Sigmoid colon (tissue), 7 donors: Measurements from ENCODE around the gene SMARCC2. TPM values are rescaled to one million over a fixed set of nuclear protein-coding genes. Genes with fewer than 3 reads are reported as not detected.
A peak's percentile ranks its signal among the peaks of the same experiment; 100 is the strongest.

Source experiments
- DNase-seq: peaks from one replicate; pipeline ENCODE4 v3.0.0-alpha.2; 2019
- H3K27ac ChIP-seq, 4 donors: fragments of 200-600 bp; sonication (generic); one replicate each; pipeline ENCODE4 v1.5.1; 2016 to 2019; ENCODE audit warnings: mild to moderate bottlenecking in 1 of 4
- H3K27me3 ChIP-seq, 3 donors: fragments of 200-600 bp; sonication (generic); one replicate each; pipeline ENCODE4 v1.5.1; 2019; ENCODE audit warnings: mild to moderate bottlenecking in 1 of 3
- H3K36me3 ChIP-seq, 4 donors: fragments of 200-600 bp; sonication (generic); one replicate each; pipeline ENCODE4 v1.5.1; 2016 to 2019
- H3K4me1 ChIP-seq, 4 donors: fragments of 200-600 bp; sonication (generic); one replicate each; pipeline ENCODE4 v1.5.1; 2017 to 2019
- H3K4me3 ChIP-seq, 4 donors: fragments of 200-600 bp; sonication (generic); one replicate each; pipeline ENCODE4 v1.5.1; 2017 to 2019; ENCODE audit warnings: mild to moderate bottlenecking in 2 of 4, moderate library complexity in 1 of 4
- H3K9me3 ChIP-seq, 4 donors: fragments of 200-600 bp in 3 of 4; sonication (generic) in 3 of 4; one replicate each; pipeline versions ENCODE4 v1.5.1 to v1.6.1; 2013 to 2019
- CTCF ChIP-seq, 4 experiments: fragments of 450-650 bp in 3 of 4; fragments of 200-600 bp in 1 of 4; IDR thresholded peaks; one replicate each; pipeline ENCODE4 v1.5.1; 2016 to 2019; ENCODE audit warnings: antibody characterized with exemption in 4 of 4, mild to moderate bottlenecking in 3 of 4, moderate library complexity in 2 of 4
- EP300 ChIP-seq, 4 donors: sonication (generic); formaldehyde crosslinking; IDR thresholded peaks; one replicate each; pipeline ENCODE4 v1.6.1; 2017; ENCODE audit warnings: antibody characterized with exemption in 4 of 4
- POLR2A ChIP-seq, 2 donors: fragments of 450-650 bp; IDR thresholded peaks; one replicate each; pipeline ENCODE4 v1.6.1; 2016; ENCODE audit warnings: antibody characterized with exemption in 2 of 2, mild to moderate bottlenecking in 2 of 2, moderate library complexity in 2 of 2
- POLR2AphosphoS5 ChIP-seq, 4 donors: sonication (generic); formaldehyde crosslinking; IDR thresholded peaks; one replicate each; pipeline ENCODE4 v1.6.1; 2017; ENCODE audit warnings: antibody characterized with exemption in 4 of 4
- WGBS, 2 donors: extraction: QIAGEN DNeasy Blood & Tissue Kit; methylation state at CpG; one replicate each; pipeline ENCODE4 v1.1.7; 2013; 5-methylcytosine and 5-hydroxymethylcytosine counted together
- intact Hi-C: fragments of 100-400 bp; cut with DNase I; formaldehyde crosslinking; loops from one replicate; pipeline ENCODE4 v1.15.1; 2023
- polyA plus RNA-seq, 3 donors: library from polyadenylated mRNA; stranded (reverse); fragments of 200-250 nt; gene quantifications; one replicate each; pipeline ENCODE4 v1.2.3, GENCODE V29; 2013
- total RNA-seq, 4 donors: library from RNA; depleted of rRNA; stranded (reverse); fragments of >200 nt; gene quantifications; one replicate each; pipeline ENCODE4 v1.1.0, GENCODE V29; 2016
- donor health status: healthy with polysubstance abuse.
- donor health status: Bipolar disorder and iron deficiency.
- donor health status: healthy.

SMARCC2 gene
- total and polyA plus RNA-seq, 7 donors = 18.0 to 135 (median 55.7) TPM

- WGBS, 2 donors = 45 to 67% methylated on average over 14 of the region's 14 CpGs
- Histone ChIP-seq H3K9me3 (no peaks in the 10 kb centered on the region), H3K27ac (peak overlapping the region; percentile 12 to 51 (median 36)), H3K36me3 (peaks cover 41 to 71% (median 61%) of the 10 kb centered on the region in 4 donors), H3K4me3 (no peak overlapping the region), H3K27me3 (no peaks in the 10 kb centered on the region), H3K4me1 (peaks cover 0 to 5% (median 0%) of the 10 kb centered on the region in 4 donors)
- intact Hi-C loops = loop anchor here (2.0 kb wide), 1 partner anchor 14 kb away; the partner anchor contains the start of gene RNF41
- TF ChIP-seq CTCF (IDR thresholded peaks at IDR 0.05) (peak; percentile 41 to 72 (median 64)), EP300 (IDR thresholded peaks at IDR 0.05) (no peak)
- peak; percentile 77 for DNase-seq
Measured at GRCh38 chr12:56206452-56207166, 17.3 kb upstream of the SMARCC2 start.

- Histone ChIP-seq H3K36me3 (peaks cover 29 to 60% (median 50%) of the 10 kb centered on the region in 4 donors), H3K4me3 (no peak overlapping the region), H3K27me3 (no peaks in the 10 kb centered on the region), H3K9me3 (no peaks in the 10 kb centered on the region), H3K4me1 (peaks cover 0 to 5% (median 0%) of the 10 kb centered on the region in 4 donors), H3K27ac (peak overlapping the region in 1 of 4 donors; percentile 51)
- TF ChIP-seq EP300 (IDR thresholded peaks at IDR 0.05) = no peak
- TF ChIP-seq POLR2AphosphoS5 (IDR thresholded peaks at IDR 0.05) = no peak
- TF ChIP-seq CTCF (IDR thresholded peaks at IDR 0.05) = no peak
- no peak for TF ChIP-seq POLR2A (IDR thresholded peaks at IDR 0.05)
- intact Hi-C loops = no loop called here
- no peak for DNase-seq
Measured at GRCh38 chr12:56205445-56205844, 16.2 kb upstream of the SMARCC2 start.

GRCh38 chr12:56204275-56204674 lies 15.0 kb upstream of the SMARCC2 start:
- intact Hi-C loops = no loop called here
- no peaks in the 10 kb centered on the region for H3K27me3 ChIP-seq
- no peak overlapping the region for H3K27ac ChIP-seq
- H3K9me3 ChIP-seq = no peaks in the 10 kb centered on the region
- no peak for DNase-seq
- H3K4me3 ChIP-seq = no peak overlapping the region
- peaks cover 21 to 48% (median 39%) of the 10 kb centered on the region in 4 donors for H3K36me3 ChIP-seq
- H3K4me1 ChIP-seq = peaks cover 0 to 5% (median 0%) of the 10 kb centered on the region in 4 donors
- no peak for TF ChIP-seq POLR2AphosphoS5 (IDR thresholded peaks at IDR 0.05)
- no peak for TF ChIP-seq CTCF (IDR thresholded peaks at IDR 0.05)

GRCh38 chr12:56202838-56203237 lies 13.6 kb upstream of the SMARCC2 start:
- TF ChIP-seq POLR2AphosphoS5 (IDR thresholded peaks at IDR 0.05) (no peak), POLR2A (IDR thresholded peaks at IDR 0.05) (no peak), EP300 (IDR thresholded peaks at IDR 0.05) (no peak), CTCF (IDR thresholded peaks at IDR 0.05) (no peak)
- H3K9me3 ChIP-seq = no peaks in the 10 kb centered on the region
- peaks cover 14 to 34% (median 26%) of the 10 kb centered on the region in 4 donors for H3K36me3 ChIP-seq
- H3K27ac ChIP-seq = peak overlapping the region in 1 of 4 donors; percentile 36
- WGBS, 2 donors = 55 to 78% methylated on average over 2 of the region's 2 CpGs
- intact Hi-C loops = no loop called here
- no peak overlapping the region for H3K4me3 ChIP-seq
- DNase-seq = no peak
- no peaks in the 10 kb centered on the region for H3K27me3 ChIP-seq
- H3K4me1 ChIP-seq = peaks cover 0 to 5% (median 0%) of the 10 kb centered on the region in 4 donors
